H9 (cell line): ENCODE results near the gene PRR29. TPM values are rescaled to one million over a fixed set of nuclear protein-coding genes. Genes with fewer than 3 reads are reported as not detected.

Experiments used
- DNase-seq: peaks from one replicate; pipeline ENCODE4 v3.0.0-alpha.2; 2017
- H2AFZ ChIP-seq: one replicate; pipeline ENCODE4 v1.6.1; 2013; ENCODE audit warnings: mild to moderate bottlenecking, low read length, control low read depth, moderate library complexity
- H2AK5ac ChIP-seq: 2 replicates; pipeline ENCODE4 v1.6.1; 2013; ENCODE audit warnings: low read length, control low read depth, mixed read lengths; ENCODE audit not compliant: insufficient read length
- H2BK120ac ChIP-seq: one replicate; pipeline ENCODE4 v1.6.1; 2013; ENCODE audit warnings: low read depth, mild to moderate bottlenecking, low read length, control low read depth, inconsistent platforms; ENCODE audit not compliant: poor library complexity, severe bottlenecking
- H2BK12ac ChIP-seq: 2 replicates; pipeline ENCODE4 v1.6.1; 2013; ENCODE audit warnings: low read length, control low read depth, mixed read lengths, low read depth; ENCODE audit not compliant: insufficient read length
- H2BK15ac ChIP-seq: 2 replicates; pipeline ENCODE4 v1.6.1; 2013; ENCODE audit warnings: low read depth, low read length, control low read depth
- H2BK20ac ChIP-seq: one replicate; pipeline ENCODE4 v1.6.1; 2013; ENCODE audit warnings: low read depth, mild to moderate bottlenecking, low read length, control low read depth, inconsistent platforms; ENCODE audit not compliant: poor library complexity, severe bottlenecking
- H2BK5ac ChIP-seq: 2 replicates; pipeline ENCODE4 v1.6.1; 2013; ENCODE audit warnings: low read length, control low read depth, mixed read lengths; ENCODE audit not compliant: insufficient read length
- H3K14ac ChIP-seq: 2 replicates; pipeline ENCODE4 v1.6.1; 2013; ENCODE audit warnings: low read length, control low read depth; ENCODE audit not compliant: insufficient read depth
- H3K18ac ChIP-seq: 2 replicates; pipeline ENCODE4 v1.6.1; 2013; ENCODE audit warnings: low read depth, mild to moderate bottlenecking, mixed read lengths, low read length, control low read depth; ENCODE audit not compliant: insufficient read length
- H3K23ac ChIP-seq: 2 replicates; pipeline ENCODE4 v1.6.1; 2013; ENCODE audit warnings: low read length, control low read depth, mixed read lengths, low read depth; ENCODE audit not compliant: insufficient read length
- H3K23me2 ChIP-seq: 2 replicates; pipeline ENCODE4 v1.6.1; 2013; ENCODE audit warnings: low read depth, mild to moderate bottlenecking, mixed read lengths, low read length, control low read depth; ENCODE audit not compliant: insufficient read length, poor library complexity, severe bottlenecking
- H3K27ac ChIP-seq: 2 replicates; pipeline ENCODE4 v1.5.1; 2013; ENCODE audit warnings: low read length, control low read depth, mixed read lengths, low read depth; ENCODE audit not compliant: insufficient read length
- H3K27me3 ChIP-seq: 2 replicates; pipeline ENCODE4 v1.6.1; 2013; ENCODE audit warnings: low read length, control low read depth, inconsistent platforms; ENCODE audit not compliant: insufficient read depth
- H3K4ac ChIP-seq: 2 replicates; pipeline ENCODE4 v1.6.1; 2013; ENCODE audit warnings: low read depth, mild to moderate bottlenecking, control low read depth, inconsistent platforms, low read length, moderate library complexity
- H3K4me1 ChIP-seq: 2 replicates; pipeline ENCODE4 v1.6.1; 2013; ENCODE audit warnings: low read length, control low read depth, inconsistent platforms; ENCODE audit not compliant: insufficient read depth
- H3K4me2 ChIP-seq: 2 replicates; pipeline ENCODE4 v1.6.1; 2013; ENCODE audit warnings: low read length, control low read depth, mixed read lengths; ENCODE audit not compliant: insufficient read length, insufficient read depth
- H3K56ac ChIP-seq: 2 replicates; pipeline ENCODE4 v1.6.1; 2013; ENCODE audit warnings: low read depth, mild to moderate bottlenecking, mixed read lengths, low read length, control low read depth; ENCODE audit not compliant: insufficient read length
- H3K79me1 ChIP-seq: 2 replicates; pipeline ENCODE4 v1.6.1; 2013; ENCODE audit warnings: low read depth, mild to moderate bottlenecking, moderate library complexity, low read length, control low read depth, inconsistent platforms; ENCODE audit not compliant: insufficient read depth, poor library complexity, severe bottlenecking
- H3K79me2 ChIP-seq: 2 replicates; pipeline ENCODE4 v1.6.1; 2013; ENCODE audit warnings: low read length, control low read depth, inconsistent platforms; ENCODE audit not compliant: insufficient read depth
- H3K9ac ChIP-seq: 2 replicates; pipeline ENCODE4 v1.6.1; 2013; ENCODE audit warnings: low read length, control low read depth, mixed read lengths; ENCODE audit not compliant: insufficient read length; ENCODE audit errors: extremely low read depth
- H3K9me3 ChIP-seq: one replicate; pipeline ENCODE4 v1.6.1; 2013; ENCODE audit warnings: low read depth, low read length, inconsistent platforms; ENCODE audit not compliant: control insufficient read depth
- H3T11ph ChIP-seq: one replicate; pipeline ENCODE4 v1.6.1; 2013; ENCODE audit warnings: mild to moderate bottlenecking, low read length, control low read depth, inconsistent platforms
- H4K20me1 ChIP-seq: one replicate; pipeline ENCODE4 v1.6.1; 2013; ENCODE audit not compliant: control insufficient read depth, insufficient read length, insufficient read depth
- H4K5ac ChIP-seq: 2 replicates; pipeline ENCODE4 v1.6.1; 2013; ENCODE audit warnings: low read depth, mild to moderate bottlenecking, mixed read lengths, low read length, control low read depth; ENCODE audit not compliant: insufficient read length
- H4K8ac ChIP-seq: replicated peaks from 2 replicates; pipeline ENCODE4 v1.6.1; 2013; ENCODE audit warnings: low read length, control low read depth, mixed read lengths, low read depth; ENCODE audit not compliant: insufficient read length
- H4K91ac ChIP-seq: 2 replicates; pipeline ENCODE4 v1.6.1; 2013; ENCODE audit warnings: low read depth, mild to moderate bottlenecking, moderate library complexity, mixed read lengths, low read length, control low read depth; ENCODE audit not compliant: insufficient read length
- H3K27ac Mint-ChIP-seq, 3 experiments: 2 replicates in 2 of 3; 3 replicates in 1 of 3; pipeline ENCODE4 v1.8.0; 2020 to 2021; ENCODE audit warnings: mixed read lengths in 3 of 3, mild to moderate bottlenecking in 1 of 3, moderate library complexity in 1 of 3
- H3K27me3 Mint-ChIP-seq: 2 replicates; pipeline ENCODE4 v1.8.0; 2021; ENCODE audit warnings: low read depth, mild to moderate bottlenecking, moderate library complexity, mixed read lengths
- H3K36me3 Mint-ChIP-seq, 3 experiments: 2 replicates in 2 of 3; 3 replicates in 1 of 3; pipeline ENCODE4 v1.8.0; 2020 to 2021; ENCODE audit warnings: low read depth in 3 of 3, mixed read lengths in 3 of 3; ENCODE audit not compliant: insufficient read depth in 1 of 3
- H3K4me1 Mint-ChIP-seq, 2 experiments: 2 replicates each; pipeline ENCODE4 v1.8.0; 2020; ENCODE audit warnings: mixed read lengths in 2 of 2
- H3K4me3 Mint-ChIP-seq, 2 experiments: 2 replicates in 1 of 2; 3 replicates in 1 of 2; pipeline ENCODE4 v1.8.0; 2020 to 2021; ENCODE audit warnings: mild to moderate bottlenecking in 2 of 2, mixed read lengths in 2 of 2, moderate library complexity in 1 of 2
- H3K9me3 Mint-ChIP-seq, 2 experiments: 2 replicates in 1 of 2; 3 replicates in 1 of 2; pipeline ENCODE4 v1.8.0; 2020; ENCODE audit warnings: mild to moderate bottlenecking in 2 of 2, mixed read lengths in 2 of 2, moderate library complexity in 1 of 2
- WGBS: extraction: QIAGEN DNeasy Blood & Tissue Kit; methylation state at CpG from one replicate; pipeline ENCODE4 v1.1.7; 2013; ENCODE audit warnings: missing lambda C conversion rate, low lambda C conversion rate, mixed read lengths; ENCODE audit not compliant: insufficient read length; ENCODE audit errors: extremely low coverage; 5-methylcytosine and 5-hydroxymethylcytosine counted together
- total RNA-seq: library from RNA; stranded (reverse); gene quantifications from 2 replicates; pipeline ENCODE4 v1.2.1, GENCODE V29; 2021
- TF ChIP-seq, protein P1 (sequence below): fragments of 200-600 bp; sonication (generic); conservative IDR thresholded peaks from 3 replicates; pipeline ENCODE4 v1.8.0; 2021; ENCODE audit warnings: antibody characterized with exemption, mild to moderate bottlenecking

The PRR29 gene
- total RNA-seq, 1 experiment from 2014 or later: 0.87 TPM

DNA sequence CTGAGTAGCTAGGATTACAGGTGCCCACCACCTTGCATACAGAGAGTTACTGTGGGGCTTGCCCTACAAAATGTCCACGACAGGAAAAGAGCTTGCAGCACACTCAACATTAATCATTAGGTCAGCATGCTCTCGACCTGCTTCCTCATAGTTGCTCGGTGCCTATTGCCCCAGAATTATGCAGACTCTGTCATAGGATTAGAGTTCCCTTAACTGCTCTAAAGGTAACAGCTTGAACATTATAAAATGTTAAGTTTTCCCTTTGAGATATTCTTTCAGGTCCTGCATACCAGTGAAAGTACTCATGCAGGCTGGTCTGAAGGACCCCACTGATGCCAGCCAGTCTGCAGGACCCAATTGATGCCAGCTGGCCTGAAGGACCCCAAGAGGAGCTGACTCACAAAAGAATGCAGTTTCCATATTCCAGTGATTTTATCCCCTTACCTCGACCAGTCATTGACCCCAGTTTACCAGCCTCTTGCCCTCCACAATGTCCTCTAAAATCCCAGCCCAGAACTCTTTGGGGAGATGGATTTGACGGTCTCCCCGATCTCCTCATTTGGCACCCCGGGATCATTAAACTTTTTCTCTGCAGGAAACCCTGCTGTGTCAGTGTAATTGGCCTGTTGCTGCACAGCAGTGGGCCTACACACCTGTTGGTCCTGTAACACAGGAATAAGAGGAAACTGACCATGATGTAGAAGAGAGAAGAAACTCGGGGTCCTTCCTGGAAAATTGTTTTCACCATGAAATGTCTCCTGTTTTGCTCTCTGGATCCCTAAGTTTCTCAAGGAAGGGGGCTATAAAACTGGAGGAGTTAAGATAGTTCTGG is 11.6 kb downstream of the PRR29 start:
- H4K8ac ChIP-seq: no peak overlapping the region
- no peaks in the 10 kb centered on the region for H3K27me3 ChIP-seq
- H3K23ac ChIP-seq: no peak overlapping the region
- Mint-ChIP-seq H3K36me3 (no peaks in the 10 kb centered on the region), H3K4me3 (no peak overlapping the region), H3K9me3 (no peaks in the 10 kb centered on the region), H3K27ac (no peak overlapping the region; a peak in 1 of 7 replicates), H3K4me1 (peaks cover 14 to 24% of the 10 kb centered on the region in 2 experiments), H3K27me3 (peaks cover 3% of the 10 kb centered on the region)
- no peak overlapping the region for H4K5ac ChIP-seq
- H3K14ac ChIP-seq: no peak overlapping the region
- no peak overlapping the region for H2BK5ac ChIP-seq
- no peaks in the 10 kb centered on the region for H4K20me1 ChIP-seq
- H2BK15ac ChIP-seq: no peak overlapping the region
- no peaks in the 10 kb centered on the region for H3K79me1 ChIP-seq
- no peak overlapping the region for H3K9ac ChIP-seq
- H4K91ac ChIP-seq: no peak overlapping the region
- no peaks in the 10 kb centered on the region for H3K9me3 ChIP-seq
- no peak overlapping the region for H2AFZ ChIP-seq
- H3K27ac ChIP-seq: no peak overlapping the region
- H2BK12ac ChIP-seq: no peak overlapping the region
- no peak overlapping the region for H3K56ac ChIP-seq
- no peak overlapping the region for H3K4ac ChIP-seq
- H3K79me2 ChIP-seq: no peaks in the 10 kb centered on the region
- no peaks in the 10 kb centered on the region for H3K23me2 ChIP-seq
- no peak overlapping the region for H2BK120ac ChIP-seq
- H3K4me2 ChIP-seq: no peak overlapping the region
- WGBS: no CpG with 5 or more reads among the region's 8 CpGs
- no peak overlapping the region for H2BK20ac ChIP-seq
- H2AK5ac ChIP-seq: no peak overlapping the region
- TF ChIP-seq, protein P1, sequence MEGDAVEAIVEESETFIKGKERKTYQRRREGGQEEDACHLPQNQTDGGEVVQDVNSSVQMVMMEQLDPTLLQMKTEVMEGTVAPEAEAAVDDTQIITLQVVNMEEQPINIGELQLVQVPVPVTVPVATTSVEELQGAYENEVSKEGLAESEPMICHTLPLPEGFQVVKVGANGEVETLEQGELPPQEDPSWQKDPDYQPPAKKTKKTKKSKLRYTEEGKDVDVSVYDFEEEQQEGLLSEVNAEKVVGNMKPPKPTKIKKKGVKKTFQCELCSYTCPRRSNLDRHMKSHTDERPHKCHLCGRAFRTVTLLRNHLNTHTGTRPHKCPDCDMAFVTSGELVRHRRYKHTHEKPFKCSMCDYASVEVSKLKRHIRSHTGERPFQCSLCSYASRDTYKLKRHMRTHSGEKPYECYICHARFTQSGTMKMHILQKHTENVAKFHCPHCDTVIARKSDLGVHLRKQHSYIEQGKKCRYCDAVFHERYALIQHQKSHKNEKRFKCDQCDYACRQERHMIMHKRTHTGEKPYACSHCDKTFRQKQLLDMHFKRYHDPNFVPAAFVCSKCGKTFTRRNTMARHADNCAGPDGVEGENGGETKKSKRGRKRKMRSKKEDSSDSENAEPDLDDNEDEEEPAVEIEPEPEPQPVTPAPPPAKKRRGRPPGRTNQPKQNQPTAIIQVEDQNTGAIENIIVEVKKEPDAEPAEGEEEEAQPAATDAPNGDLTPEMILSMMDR: no peak
- H3K4me1 ChIP-seq: peaks cover 3% of the 10 kb centered on the region; the same call in 1 of the 2 replicates
- no peak overlapping the region for H3K18ac ChIP-seq
- H3T11ph ChIP-seq: no peak overlapping the region
- no peak for DNase-seq
